ENCODE data around the gene IL4R. TPM values are rescaled to one million over a fixed set of nuclear protein-coding genes. Genes with fewer than 3 reads are reported as not detected.

IL4R gene
- total and polyA plus RNA-seq, 2 of the 8 experiments (the other 6 are each of a cell fraction or from before 2014, with no cell fraction given) = 29.1 to 29.4 TPM

DNA sequence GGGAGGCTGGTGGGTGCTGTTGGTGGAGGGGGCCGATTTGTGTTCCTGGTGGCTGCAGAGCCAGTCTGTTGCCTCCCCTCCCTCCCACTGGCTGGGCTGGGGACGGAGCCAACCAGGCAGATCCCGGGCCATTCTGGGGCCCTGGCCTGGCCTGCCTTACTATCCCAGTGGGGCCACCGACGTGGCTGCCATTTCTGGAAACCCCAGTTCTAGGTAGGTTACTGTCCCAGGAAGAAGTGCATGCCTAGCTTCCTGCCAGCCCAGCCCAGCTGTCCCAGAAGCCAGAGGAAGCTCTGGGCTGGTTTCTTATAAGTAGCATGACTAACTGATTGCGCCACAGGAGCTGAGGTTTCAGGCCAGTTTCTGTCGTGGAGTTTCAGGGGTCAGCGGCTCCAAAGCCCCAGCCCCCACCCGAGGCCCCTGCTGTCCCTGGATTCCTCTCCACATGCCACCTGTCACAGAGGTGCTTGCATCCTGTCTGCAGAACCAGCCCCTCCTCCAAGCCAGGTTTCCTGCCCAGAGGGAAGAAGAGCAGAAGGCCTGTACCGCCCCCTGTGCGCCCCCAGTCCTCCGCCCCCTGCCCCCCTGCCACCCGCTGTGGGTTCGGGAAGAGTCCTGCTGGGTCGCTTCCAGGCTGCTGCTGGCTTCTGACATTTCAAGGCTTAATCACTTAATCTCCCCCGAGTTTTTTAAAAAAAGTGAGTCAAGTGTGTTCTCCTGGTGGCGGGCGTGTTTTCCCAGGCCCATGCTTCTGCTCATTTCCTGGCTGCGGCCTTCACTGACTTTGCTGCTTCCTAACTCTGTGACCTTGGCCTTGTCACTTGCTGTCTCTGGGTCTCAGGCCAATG is 13.2 kb downstream of the IL4R start (continued):
- TF ChIP-seq, protein P1, sequence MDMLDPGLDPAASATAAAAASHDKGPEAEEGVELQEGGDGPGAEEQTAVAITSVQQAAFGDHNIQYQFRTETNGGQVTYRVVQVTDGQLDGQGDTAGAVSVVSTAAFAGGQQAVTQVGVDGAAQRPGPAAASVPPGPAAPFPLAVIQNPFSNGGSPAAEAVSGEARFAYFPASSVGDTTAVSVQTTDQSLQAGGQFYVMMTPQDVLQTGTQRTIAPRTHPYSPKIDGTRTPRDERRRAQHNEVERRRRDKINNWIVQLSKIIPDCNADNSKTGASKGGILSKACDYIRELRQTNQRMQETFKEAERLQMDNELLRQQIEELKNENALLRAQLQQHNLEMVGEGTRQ (IDR thresholded peaks at IDR 0.05; ENCODE audit: low read length) = no peak
- no peak for TF ChIP-seq YY1 (IDR thresholded peaks at IDR 0.05; ENCODE audit: low read depth, low read length)
- no peak for TF ChIP-seq CBX5 (IDR thresholded peaks at IDR 0.05; ENCODE audit: low read depth, low read length)
- peak; percentile 72; the same call in 1 of the 2 replicates for TF ChIP-seq SP1 (IDR thresholded peaks at IDR 0.05; ENCODE audit: low read depth, low read length)
- TF ChIP-seq CTCF (IDR thresholded peaks at IDR 0.05; ENCODE audit: control extremely low read depth in 1 of 3, insufficient read depth in 1 of 3, low read depth in 1 of 3, low read length in 3 of 3) = no peak
- no peak for TF ChIP-seq POLR2A (IDR thresholded peaks at IDR 0.05; ENCODE audit: control extremely low read depth in 1 of 2, low read depth in 2 of 2, low read length in 2 of 2)
- no peak for TF ChIP-seq CHD2 (IDR thresholded peaks at IDR 0.05; ENCODE audit: low read length)
- TF ChIP-seq JUND (IDR thresholded peaks at IDR 0.05; ENCODE audit: low read length) = no peak
- TF ChIP-seq RFX5 (IDR thresholded peaks at IDR 0.05; ENCODE audit: borderline replicate concordance, low read depth, low read length) = no peak
- TF ChIP-seq MAFK (IDR thresholded peaks at IDR 0.05; ENCODE audit: low read depth, low read length) = no peak
- no peak for TF ChIP-seq KDM1A (IDR thresholded peaks at IDR 0.05; ENCODE audit: borderline replicate concordance, low read length)
- TF ChIP-seq POLR2AphosphoS5 (IDR thresholded peaks at IDR 0.05; ENCODE audit: low read depth, low read length) = no peak
- TF ChIP-seq MAX (IDR thresholded peaks at IDR 0.05) = peak; percentile 47; the same call in 1 of the 2 replicates
- peak; percentile 88 for TF ChIP-seq TCF12 (IDR thresholded peaks at IDR 0.05; ENCODE audit: low read depth, low read length)
- no peak for TF ChIP-seq ASH2L (IDR thresholded peaks at IDR 0.05; ENCODE audit: low read length)
- TF ChIP-seq NANOG (IDR thresholded peaks at IDR 0.05; ENCODE audit: insufficient read depth, low read depth, low read length, poor library complexity, severe bottlenecking) = peak; percentile 37
- peak in 1 of 2 experiments; percentile 82; a peak in 1 of 4 replicates for TF ChIP-seq SIN3A (conservative IDR thresholded peaks at IDR 0.05 in 1 of 2, IDR thresholded peaks at IDR 0.05 in 1 of 2; ENCODE audit: low read depth in 1 of 2, low read length in 2 of 2)
- TF ChIP-seq FOSL1 (IDR thresholded peaks at IDR 0.05; ENCODE audit: insufficient read depth, low read depth, low read length) = no peak
- TF ChIP-seq CHD1 (IDR thresholded peaks at IDR 0.05; ENCODE audit: low read depth, low read length) = no peak
- TF ChIP-seq EP300 (IDR thresholded peaks at IDR 0.05; ENCODE audit: borderline replicate concordance in 1 of 2, low read depth in 2 of 2, low read length in 2 of 2) = peak in 1 of 2 experiments; percentile 63; a peak in 1 of 3 replicates

All from H1 (cell line).